ENCODE results near the gene ROPN1B.
"Not testable (repeated sequence)": the region's sequence is repeated elsewhere in the genome, so short reads cannot be mapped to it uniquely, and the experiment has no call there.

The ROPN1B gene

DNA sequence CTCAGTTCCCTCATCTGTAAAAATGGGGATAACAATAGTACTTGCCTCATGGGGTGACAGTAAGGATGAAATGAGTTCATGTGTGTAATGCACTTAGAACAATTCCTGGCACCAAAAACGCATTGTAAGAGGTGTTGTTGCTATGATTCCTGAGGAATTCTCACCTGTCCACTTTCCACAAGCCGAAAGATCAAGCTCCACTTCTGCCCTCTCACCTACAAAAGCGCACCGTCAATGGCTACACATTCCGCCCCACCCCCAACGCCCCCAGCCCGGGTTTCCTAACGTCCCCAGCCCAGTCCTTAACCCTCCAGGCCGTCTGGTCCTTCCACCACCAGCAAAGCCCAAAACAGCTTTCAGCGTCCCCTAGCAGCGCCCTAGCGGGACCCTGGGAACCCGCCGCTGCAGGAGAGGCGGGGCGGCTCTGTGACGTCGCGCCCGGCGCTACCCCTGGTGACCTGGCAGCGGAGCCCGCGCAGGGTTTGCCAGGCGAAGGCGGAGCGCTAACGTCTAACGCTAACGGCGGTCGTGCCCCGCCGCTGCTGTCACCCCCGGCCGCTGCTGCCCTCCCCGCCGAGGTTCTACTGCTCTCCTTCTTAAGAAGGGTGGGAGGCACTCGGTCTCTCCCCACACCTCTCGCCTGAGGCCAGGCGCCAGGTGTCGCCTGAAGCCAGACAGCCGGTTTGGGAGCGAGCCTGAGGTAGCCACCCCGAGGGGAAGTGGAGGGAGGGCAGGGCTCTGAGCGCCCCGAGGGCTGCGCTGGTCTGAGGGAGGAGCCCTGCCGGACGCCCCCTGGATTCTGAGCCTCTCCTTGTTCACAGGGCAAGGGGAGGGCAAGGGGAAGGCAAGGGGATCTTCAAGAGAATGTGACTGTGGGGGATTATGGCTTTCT lies at the start of gene ROPN1B:
Gene ROPN1B (plus strand): TSS at position 478 of the 892 bp plus-strand sequence. CDS start 2,877 bp downstream, outside the sequence.
- not testable (repeated sequence) for DNase-seq

- DNase-seq = not testable (repeated sequence)
Measured at GRCh38 chr3:125920191-125920590, 48.8 kb upstream of the ROPN1B start.

DNA sequence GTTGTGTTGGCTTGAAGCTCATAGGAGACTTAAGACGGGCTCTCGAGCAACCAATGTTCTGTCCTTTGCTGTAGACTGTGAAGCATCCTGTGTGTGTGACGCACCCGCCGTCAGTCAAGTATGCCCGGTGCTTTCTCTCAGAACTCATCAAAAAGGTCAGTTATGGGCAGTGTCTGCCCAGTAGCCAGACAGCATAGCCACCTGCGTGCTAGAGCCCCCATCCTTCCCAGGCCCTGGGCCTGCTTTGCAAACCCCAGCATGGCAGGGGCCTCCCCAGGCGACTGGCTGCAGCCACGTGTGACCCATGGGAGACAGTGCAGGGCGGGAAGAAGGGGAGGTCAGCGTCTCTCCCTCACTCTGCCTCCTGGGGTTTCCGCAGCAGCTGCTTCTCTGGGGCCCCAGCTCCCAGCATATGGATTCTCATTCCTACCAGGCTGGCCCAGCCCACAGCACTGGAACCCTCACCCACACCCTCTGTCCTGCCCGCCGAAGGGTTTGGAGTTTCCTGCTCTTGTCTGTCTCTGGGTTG lies 48.2 kb upstream of the ROPN1B start:
- not testable (repeated sequence) for DNase-seq

DNA sequence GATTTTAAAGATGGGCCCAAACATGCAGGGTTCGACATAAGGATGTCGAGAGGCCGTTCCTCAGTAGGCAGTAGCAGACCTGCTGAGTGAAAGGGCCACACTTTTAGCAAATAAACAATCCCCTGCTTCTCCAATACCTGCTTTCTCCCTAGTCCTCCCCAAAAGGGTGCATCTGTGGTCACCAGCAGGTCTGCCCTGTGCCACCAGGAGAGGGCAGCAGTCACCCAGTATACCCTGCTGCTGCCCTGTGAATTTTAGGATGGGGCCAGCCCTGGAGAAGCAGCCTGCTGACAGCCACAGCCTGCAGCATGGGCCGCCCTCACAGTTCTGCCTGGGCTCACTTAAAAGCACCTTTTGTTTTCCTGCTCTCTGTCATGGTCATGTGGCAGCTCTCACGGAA lies 47.3 kb upstream of the ROPN1B start:
- DNase-seq = peak; percentile 46 to 55

GRCh38 chr3:125923324-125924115 lies 45.5 kb upstream of the ROPN1B start:
- not testable (repeated sequence) for DNase-seq

DNA sequence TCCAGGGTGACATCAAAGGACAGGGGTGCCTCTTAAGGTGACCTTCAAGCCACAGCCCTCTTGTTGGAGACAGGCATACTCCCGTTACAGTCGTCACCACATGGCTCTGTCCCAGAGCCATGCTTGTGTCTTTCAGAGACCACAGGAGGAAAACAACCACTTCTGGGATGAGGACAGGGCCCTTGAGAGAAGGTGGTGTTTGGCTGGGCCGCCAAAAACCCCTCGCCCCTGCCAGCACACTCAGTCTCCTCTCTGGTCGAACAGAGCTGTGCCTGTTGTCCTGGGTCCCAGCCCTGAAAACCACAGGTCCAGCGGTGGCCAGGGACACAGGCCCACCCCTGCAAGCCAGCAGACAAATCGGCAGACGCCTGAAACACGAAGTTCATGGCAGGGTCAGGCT lies 44.7 kb upstream of the ROPN1B start:
- not testable (repeated sequence) for DNase-seq

- DNase-seq = not testable (repeated sequence)
Measured at GRCh38 chr3:125925727-125926126, 43.3 kb upstream of the ROPN1B start.

DNA sequence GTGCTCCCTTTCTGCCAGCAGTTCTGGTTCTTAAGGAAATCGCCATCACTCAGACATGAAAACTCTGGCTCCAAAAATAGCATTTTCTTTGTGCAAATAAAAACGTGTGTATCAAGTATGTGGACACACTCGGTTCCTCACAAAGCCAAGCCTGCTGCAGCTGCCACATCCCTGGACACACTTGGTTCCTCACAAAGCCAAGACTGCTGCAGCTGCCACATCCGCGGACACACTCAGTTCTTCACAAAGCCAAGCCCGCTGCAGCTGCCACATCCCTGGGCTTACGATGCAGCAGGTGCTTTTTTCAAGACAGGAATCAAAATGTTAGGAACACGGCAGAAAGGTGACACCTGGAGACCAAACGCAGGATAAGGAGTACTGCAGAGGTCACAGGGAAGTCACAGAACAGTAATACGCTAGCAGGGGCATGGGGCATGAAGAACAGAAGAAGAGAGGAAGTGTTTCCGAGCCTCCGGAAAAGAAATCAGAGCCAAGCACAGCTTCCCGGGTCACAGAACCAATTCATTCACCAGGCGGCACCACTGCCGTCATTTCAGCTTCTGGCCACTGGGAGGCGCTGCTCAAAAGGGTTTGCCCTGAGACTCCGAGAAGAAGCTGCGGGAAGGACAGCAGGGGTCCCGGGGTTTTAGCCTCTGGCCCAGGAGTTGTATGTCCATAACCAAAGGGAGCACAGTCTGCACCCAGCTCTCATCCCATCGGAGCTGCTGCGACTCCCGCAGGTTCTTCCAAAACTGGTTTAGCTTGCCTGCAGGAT lies 40.0 kb upstream of the ROPN1B start:
- DNase-seq = peak; percentile 53 to 71

- not testable (repeated sequence) for DNase-seq
Measured at GRCh38 chr3:125929765-125930164, 39.2 kb upstream of the ROPN1B start.

- not testable (repeated sequence) for DNase-seq
Measured at GRCh38 chr3:125931355-125931880, 37.6 kb upstream of the ROPN1B start.

GRCh38 chr3:125933397-125934173 lies 35.4 kb upstream of the ROPN1B start:
- DNase-seq = not testable (repeated sequence)

GRCh38 chr3:125935252-125935874 lies 33.6 kb upstream of the ROPN1B start:
- DNase-seq = not testable (repeated sequence)

- DNase-seq = peak in 1 of 2 experiments; percentile 7
Measured at GRCh38 chr3:125936210-125936815, 32.7 kb upstream of the ROPN1B start.

DNA sequence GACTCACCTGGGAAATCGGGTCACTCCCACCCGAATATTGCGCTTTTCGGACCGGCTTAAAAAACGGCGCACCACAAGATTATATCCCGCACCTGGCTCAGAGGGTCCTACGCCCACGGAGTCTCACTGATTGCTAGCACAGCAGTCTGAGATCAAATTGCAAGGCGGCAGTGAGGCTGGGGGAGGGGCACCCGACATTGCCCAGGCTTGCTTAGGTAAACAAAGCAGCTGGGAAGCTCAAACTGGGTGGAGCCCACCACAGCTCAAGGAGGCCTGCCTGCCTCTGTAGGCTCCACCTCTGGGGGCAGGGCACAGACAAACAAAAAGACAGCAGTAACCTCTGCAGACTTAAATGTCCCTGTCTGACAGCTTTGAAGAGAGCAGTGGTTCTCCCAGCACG lies 32.1 kb upstream of the ROPN1B start:
- not testable (repeated sequence) for DNase-seq

DNA sequence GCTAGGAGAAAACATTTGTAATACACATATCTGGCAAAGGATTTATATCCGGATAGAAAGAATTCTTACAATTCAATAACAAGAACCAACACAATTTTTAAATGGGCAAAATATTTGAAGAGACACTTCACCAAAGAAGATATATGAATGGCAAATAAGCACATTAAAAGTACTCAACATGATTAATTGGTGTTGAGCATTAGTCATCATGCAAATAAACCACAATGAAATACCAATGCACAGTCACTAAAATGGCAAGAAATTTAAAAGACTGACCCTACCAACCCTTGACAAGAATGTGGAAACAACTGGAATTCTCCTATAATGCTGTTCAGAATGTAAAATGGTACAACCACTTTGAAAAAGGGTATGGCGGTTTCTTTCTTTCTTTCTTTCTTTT lies 21.2 kb upstream of the ROPN1B start:
- DNase-seq = not testable (repeated sequence)

DNA sequence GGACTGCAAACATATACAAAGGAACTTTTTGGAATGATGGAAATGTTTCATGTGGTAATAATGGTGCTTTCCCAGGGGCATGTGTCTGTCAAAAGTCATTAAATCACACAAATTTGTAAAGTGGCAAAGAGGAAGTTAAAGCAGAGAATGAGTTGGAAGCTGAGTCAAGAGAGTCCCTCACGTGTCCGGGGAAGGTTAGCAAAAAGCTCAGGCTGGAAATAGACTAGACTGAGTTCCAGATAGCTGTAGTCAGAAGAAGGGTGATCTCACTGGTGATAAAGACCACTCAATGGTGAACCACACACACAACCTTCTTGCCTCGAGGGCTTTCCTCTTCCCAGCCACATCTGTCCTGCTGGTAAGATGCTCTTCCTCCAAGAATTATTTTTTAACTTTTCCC lies 20.1 kb upstream of the ROPN1B start:
- not testable (repeated sequence) for DNase-seq

- DNase-seq = not testable (repeated sequence)
Measured at GRCh38 chr3:125951176-125951575, 17.8 kb upstream of the ROPN1B start.

DNA sequence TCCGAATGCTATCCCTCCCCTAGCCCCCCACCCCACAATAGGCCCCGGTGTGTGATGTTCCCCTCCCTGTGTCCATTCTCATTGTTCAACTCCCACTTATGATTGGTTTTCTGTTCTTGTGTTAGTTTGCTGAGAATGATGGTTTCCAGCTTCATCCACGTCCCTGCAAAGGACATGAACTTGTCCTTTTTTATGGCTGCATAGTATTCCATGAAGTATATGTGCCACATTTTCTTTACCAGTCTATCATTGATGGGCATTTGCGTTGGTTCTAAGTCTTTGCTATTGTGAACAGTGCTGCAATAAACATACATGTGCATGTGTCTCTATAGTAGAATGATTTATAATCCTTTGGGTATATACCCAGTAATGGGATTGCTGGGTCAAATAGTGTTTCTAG lies 12.0 kb upstream of the ROPN1B start:
- DNase-seq = not testable (repeated sequence)

All from erythroblast (primary cell).